HCT116 (cell line): ENCODE measurements around the gene PIAS2. TPM values are rescaled to one million over a fixed set of nuclear protein-coding genes. Genes with fewer than 3 reads are reported as not detected.

Experiments
- ATAC-seq: fragments of 200-7000 bp; cut with Tn5 transposase; 2 replicates; pipeline ENCODE4 v1.9.1; 2020; ENCODE audit warnings: mild to moderate bottlenecking, moderate library complexity
- BruUV-seq: library from RNA; stranded (reverse); fragments of 400-500 nt; replicated peaks from 2 replicates; lab custom pipeline; 2021; lab: Mats Ljungman, UMichigan
- CTCF ChIA-PET: fragments of 300-600 bp; sonication (Branson Sonifier 250); formaldehyde crosslinking; loops from one replicate; lab custom pipeline; 2021; ENCODE audit warnings: antibody characterized with exemption; lab: Charles Lee
- POLR2A ChIA-PET: fragments of 300-600, 350-600 bp; sonication (Branson Sonifier 250); formaldehyde crosslinking; loops from one replicate; lab custom pipeline; 2021; ENCODE audit warnings: antibody characterized with exemption; lab: Charles Lee
- RAD21 ChIA-PET, 2 experiments: fragments of 300-600 bp; sonication (Branson Sonifier 250); formaldehyde crosslinking; loops; one replicate each; lab custom pipeline; 2023; ENCODE audit warnings: low total read pairs in 2 of 2; ENCODE audit not compliant: uncharacterized antibody in 2 of 2, unreplicated experiment in 2 of 2, low non-redundant PET in 1 of 2; lab: Charles Lee
- DNase-seq: peaks from one replicate; pipeline ENCODE4 v3.0.0-alpha.2; 2010; ENCODE audit warnings: low read depth, low spot score
- H2AFZ ChIP-seq: fragments of 200-600 bp; shearing (Covaris generic), sonication (generic); 2 replicates; pipeline ENCODE4 v1.6.1; 2017; ENCODE audit warnings: low read depth, mixed run types, mixed read lengths, antibody characterized with exemption, low read length; ENCODE audit not compliant: poor library complexity, severe bottlenecking
- H3K27ac ChIP-seq: 2 replicates; pipeline ENCODE4 v1.5.1; 2012; ENCODE audit warnings: low read depth, low read length
- H3K27me3 ChIP-seq: fragments of 200-600 bp; sonication (generic); 2 replicates; pipeline ENCODE4 v1.6.1; 2016; ENCODE audit warnings: mixed run types, low read length, mixed read lengths; ENCODE audit not compliant: insufficient read depth
- H3K36me3 ChIP-seq, 2 experiments: fragments of 200-500 bp in 1 of 2; fragments of 200-600 bp in 1 of 2; sonication (Bioruptor generic) in 1 of 2; sonication (generic) in 1 of 2; 2 replicates each; pipeline versions ENCODE4 v1.5.1 to v1.6.1; 2014 to 2016; ENCODE audit warnings: low read length in 2 of 2, inconsistent platforms in 1 of 2, mixed read lengths in 1 of 2, mixed run types in 1 of 2; ENCODE audit not compliant: insufficient read depth in 2 of 2, control insufficient read depth in 1 of 2
- H3K4me1 ChIP-seq, 2 experiments: fragments of 200-600 bp in 1 of 2; sonication (generic) in 1 of 2; 2 replicates each; pipeline versions ENCODE4 v1.5.1 to v1.6.1; 2012 to 2017; ENCODE audit warnings: low read length in 2 of 2, inconsistent platforms in 1 of 2, mild to moderate bottlenecking in 1 of 2, mixed read lengths in 1 of 2, mixed run types in 1 of 2, moderate library complexity in 1 of 2; ENCODE audit not compliant: insufficient read depth in 2 of 2, control insufficient read depth in 1 of 2
- H3K4me2 ChIP-seq: fragments of 200-600 bp; sonication (generic); 2 replicates; pipeline ENCODE4 v1.6.1; 2017; ENCODE audit warnings: mixed run types, low read length, mixed read lengths
- H3K4me3 ChIP-seq, 2 experiments: fragments of 200-600 bp in 1 of 2; sonication (generic) in 1 of 2; replicated peaks in 1 of 2; 2 replicates each; pipeline ENCODE4 v1.5.1; 2011 to 2016; ENCODE audit warnings: low read length in 2 of 2, control low read depth in 1 of 2, low read depth in 1 of 2, mild to moderate bottlenecking in 1 of 2, mixed read lengths in 1 of 2, mixed run types in 1 of 2
- H3K79me2 ChIP-seq: fragments of 200-600 bp; sonication (generic); 2 replicates; pipeline ENCODE4 v1.6.1; 2017; ENCODE audit warnings: mild to moderate bottlenecking, mixed run types, low read length, moderate library complexity, mixed read lengths; ENCODE audit not compliant: insufficient read depth
- H3K9ac ChIP-seq: fragments of 200-600 bp; sonication (generic); 2 replicates; pipeline ENCODE4 v1.6.1; 2016; ENCODE audit warnings: low read length, mixed read lengths
- H3K9me2 ChIP-seq: fragments of 200-600 bp; sonication (generic), shearing (Covaris generic); 2 replicates; pipeline ENCODE4 v1.6.1; 2017; ENCODE audit warnings: mixed run types, mild to moderate bottlenecking, moderate library complexity; ENCODE audit not compliant: insufficient read depth
- H3K9me3 ChIP-seq, 2 experiments: fragments of 200-500 bp in 1 of 2; fragments of 200-600 bp in 1 of 2; sonication (Bioruptor generic) in 1 of 2; sonication (generic) in 1 of 2; 2 replicates each; pipeline ENCODE4 v1.6.1; 2014 to 2017; ENCODE audit warnings: low read length in 2 of 2, mixed read lengths in 2 of 2, inconsistent platforms in 1 of 2, low read depth in 1 of 2, mild to moderate bottlenecking in 1 of 2, mixed run types in 1 of 2, moderate library complexity in 1 of 2; ENCODE audit not compliant: control insufficient read depth in 1 of 2, insufficient read depth in 1 of 2
- H4K20me1 ChIP-seq: fragments of 200-600 bp; sonication (generic), shearing (Covaris generic); 2 replicates; pipeline ENCODE4 v1.6.1; 2017; ENCODE audit warnings: mixed run types, mild to moderate bottlenecking, moderate library complexity; ENCODE audit not compliant: insufficient read depth
- EGR1 ChIP-seq: IDR thresholded peaks from 2 replicates; pipeline ENCODE4 v1.6.1; 2012; ENCODE audit warnings: low read depth
- ELF1 ChIP-seq: IDR thresholded peaks from 2 replicates; pipeline ENCODE4 v1.6.1; 2012; ENCODE audit warnings: low read depth, borderline replicate concordance
- POLR2A ChIP-seq: IDR thresholded peaks from 2 replicates; pipeline ENCODE4 v1.7.0; 2011; ENCODE audit warnings: borderline replicate concordance; ENCODE audit not compliant: insufficient read depth, insufficient read length; ENCODE audit errors: extremely low read depth
- POLR2AphosphoS5 ChIP-seq: IDR thresholded peaks from 2 replicates; pipeline ENCODE4 v1.6.1; 2011; ENCODE audit warnings: mild to moderate bottlenecking, low read depth, low read length, moderate library complexity
- SRF ChIP-seq: IDR thresholded peaks from 2 replicates; pipeline ENCODE4 v1.6.1; 2012; ENCODE audit warnings: low read depth
- YY1 ChIP-seq: IDR thresholded peaks from 2 replicates; pipeline ENCODE4 v1.6.1; 2011; ENCODE audit warnings: low read length, low read depth, moderate library complexity, mild to moderate bottlenecking; ENCODE audit not compliant: insufficient replicate concordance; ENCODE audit errors: extremely low read depth
- ZFX ChIP-seq: fragments of 450-650 bp; IDR thresholded peaks from 2 replicates; pipeline ENCODE4 v1.6.1; 2017
- intact Hi-C: fragments of 100-400 bp; cut with micrococcal nuclease; formaldehyde crosslinking; loops from 2 replicates; pipeline ENCODE4 v1.10.0; 2022
- total RNA-seq: library from RNA; stranded (reverse); gene quantifications from one replicate; pipeline ENCODE4 v1.2.1, GENCODE V29; 2021; ENCODE audit not compliant: unreplicated experiment
- TF ChIP-seq, protein P1 (sequence below): IDR thresholded peaks from 2 replicates; pipeline ENCODE4 v1.6.1; 2011; ENCODE audit warnings: mild to moderate bottlenecking, low read length, moderate library complexity; ENCODE audit not compliant: insufficient replicate concordance; ENCODE audit errors: extremely low read depth

Gene PIAS2
- total RNA-seq, 1 experiment from 2014 or later, result 31.7 TPM

GRCh38 chr18:46761059-46761769 lies 156.1 kb downstream of the PIAS2 start:
- intact Hi-C loops, result no loop called here
- ATAC-seq (no peak), DNase-seq (no peak)
- Histone ChIP-seq H3K27me3 (peaks cover 10% of the 10 kb centered on the region; the same call in 1 of the 2 replicates), H3K27ac (no peak overlapping the region), H3K4me2 (no peak overlapping the region), H3K4me1 (no peaks in the 10 kb centered on the region), H3K9ac (no peak overlapping the region), H4K20me1 (no peaks in the 10 kb centered on the region), H3K4me3 (no peak overlapping the region), H3K36me3 (no peaks in the 10 kb centered on the region), H2AFZ (no peak overlapping the region), H3K9me2 (no peaks in the 10 kb centered on the region), H3K9me3 (no peaks in the 10 kb centered on the region), H3K79me2 (no peaks in the 10 kb centered on the region)
- POLR2A ChIA-PET, result no interaction called here
- CTCF ChIA-PET, result no interaction called here
- TF ChIP-seq POLR2A (no peak), SRF (no peak), YY1 (no peak), ELF1 (no peak), POLR2AphosphoS5 (no peak), ZFX (no peak), EGR1 (no peak)
- TF ChIP-seq, protein P1, sequence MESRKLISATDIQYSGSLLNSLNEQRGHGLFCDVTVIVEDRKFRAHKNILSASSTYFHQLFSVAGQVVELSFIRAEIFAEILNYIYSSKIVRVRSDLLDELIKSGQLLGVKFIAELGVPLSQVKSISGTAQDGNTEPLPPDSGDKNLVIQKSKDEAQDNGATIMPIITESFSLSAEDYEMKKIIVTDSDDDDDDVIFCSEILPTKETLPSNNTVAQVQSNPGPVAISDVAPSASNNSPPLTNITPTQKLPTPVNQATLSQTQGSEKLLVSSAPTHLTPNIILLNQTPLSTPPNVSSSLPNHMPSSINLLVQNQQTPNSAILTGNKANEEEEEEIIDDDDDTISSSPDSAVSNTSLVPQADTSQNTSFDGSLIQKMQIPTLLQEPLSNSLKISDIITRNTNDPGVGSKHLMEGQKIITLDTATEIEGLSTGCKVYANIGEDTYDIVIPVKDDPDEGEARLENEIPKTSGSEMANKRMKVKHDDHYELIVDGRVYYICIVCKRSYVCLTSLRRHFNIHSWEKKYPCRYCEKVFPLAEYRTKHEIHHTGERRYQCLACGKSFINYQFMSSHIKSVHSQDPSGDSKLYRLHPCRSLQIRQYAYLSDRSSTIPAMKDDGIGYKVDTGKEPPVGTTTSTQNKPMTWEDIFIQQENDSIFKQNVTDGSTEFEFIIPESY, result no peak
- RAD21 ChIA-PET, result no interaction called here
- no TSS peak for BruUV-seq
